ENCODE measurements around the gene LRRC74A.

LRRC74A gene

DNA sequence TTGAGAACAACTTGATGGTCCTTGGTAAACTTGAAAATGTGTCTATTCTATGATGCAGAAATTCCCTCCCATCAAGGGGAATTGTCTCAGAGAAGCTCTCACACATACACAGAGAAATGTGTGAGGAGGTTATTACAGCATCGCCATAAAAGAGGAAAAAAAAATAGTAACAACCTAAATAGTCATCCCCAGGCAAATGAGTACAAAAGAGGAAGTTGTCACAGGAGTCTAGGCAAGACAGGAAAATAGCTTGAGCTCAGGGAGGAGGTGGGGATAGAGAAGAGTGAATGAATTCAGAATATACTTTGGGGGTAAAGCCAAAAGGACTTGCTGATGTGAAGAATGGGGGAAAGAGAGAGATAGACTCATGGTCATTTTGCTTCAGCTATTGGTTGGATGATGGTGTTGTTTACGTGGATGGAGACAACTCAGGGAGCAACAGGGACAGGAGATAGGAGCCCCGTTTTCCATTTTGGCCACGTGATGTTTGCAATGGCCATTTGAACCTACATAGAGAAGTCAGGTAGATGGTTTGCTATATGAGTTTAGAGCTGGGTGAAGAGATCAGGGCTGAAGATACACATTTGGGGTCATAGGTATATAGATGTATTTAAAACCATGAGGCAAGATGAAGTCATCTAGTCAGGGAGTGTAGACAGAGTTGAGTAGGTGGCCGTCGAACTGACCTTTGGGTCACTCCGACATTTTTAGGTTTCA is 20.3 kb downstream of the LRRC74A start:
- H3K4me2 ChIP-seq (ENCODE audit: low read length), result no peak overlapping the region
- H3K9me3 ChIP-seq (ENCODE audit: insufficient read depth, low read length), result no peaks in the 10 kb centered on the region
- no peaks in the 10 kb centered on the region for H3K36me3 ChIP-seq (replicated peaks; ENCODE audit: low read depth, low read length)
- no peaks in the 10 kb centered on the region for H4K20me1 ChIP-seq (ENCODE audit: insufficient read depth, low read length)
- H3K9ac ChIP-seq (ENCODE audit: low read length), result no peak overlapping the region
- H3K27me3 ChIP-seq (ENCODE audit: low read depth, low read length), result peaks cover 6% of the 10 kb centered on the region
- H3K4me1 ChIP-seq (ENCODE audit: low read length), result peaks cover 4% of the 10 kb centered on the region; the same call in 1 of the 2 replicates
- H3K4me3 ChIP-seq (ENCODE audit: low read length), result no peak overlapping the region
- H2AFZ ChIP-seq (ENCODE audit: low read depth, low read length), result no peak overlapping the region
- TF ChIP-seq EZH2phosphoT487 (IDR thresholded peaks at IDR 0.05; ENCODE audit: low read depth), result no peak
- TF ChIP-seq, protein P1, sequence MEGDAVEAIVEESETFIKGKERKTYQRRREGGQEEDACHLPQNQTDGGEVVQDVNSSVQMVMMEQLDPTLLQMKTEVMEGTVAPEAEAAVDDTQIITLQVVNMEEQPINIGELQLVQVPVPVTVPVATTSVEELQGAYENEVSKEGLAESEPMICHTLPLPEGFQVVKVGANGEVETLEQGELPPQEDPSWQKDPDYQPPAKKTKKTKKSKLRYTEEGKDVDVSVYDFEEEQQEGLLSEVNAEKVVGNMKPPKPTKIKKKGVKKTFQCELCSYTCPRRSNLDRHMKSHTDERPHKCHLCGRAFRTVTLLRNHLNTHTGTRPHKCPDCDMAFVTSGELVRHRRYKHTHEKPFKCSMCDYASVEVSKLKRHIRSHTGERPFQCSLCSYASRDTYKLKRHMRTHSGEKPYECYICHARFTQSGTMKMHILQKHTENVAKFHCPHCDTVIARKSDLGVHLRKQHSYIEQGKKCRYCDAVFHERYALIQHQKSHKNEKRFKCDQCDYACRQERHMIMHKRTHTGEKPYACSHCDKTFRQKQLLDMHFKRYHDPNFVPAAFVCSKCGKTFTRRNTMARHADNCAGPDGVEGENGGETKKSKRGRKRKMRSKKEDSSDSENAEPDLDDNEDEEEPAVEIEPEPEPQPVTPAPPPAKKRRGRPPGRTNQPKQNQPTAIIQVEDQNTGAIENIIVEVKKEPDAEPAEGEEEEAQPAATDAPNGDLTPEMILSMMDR (IDR thresholded peaks at IDR 0.05; ENCODE audit: low read depth, low read length), result no peak
- no peaks in the 10 kb centered on the region for H3K79me2 ChIP-seq (ENCODE audit: low read length)
- no peak overlapping the region for H3K27ac ChIP-seq (ENCODE audit: low read length)

DNA sequence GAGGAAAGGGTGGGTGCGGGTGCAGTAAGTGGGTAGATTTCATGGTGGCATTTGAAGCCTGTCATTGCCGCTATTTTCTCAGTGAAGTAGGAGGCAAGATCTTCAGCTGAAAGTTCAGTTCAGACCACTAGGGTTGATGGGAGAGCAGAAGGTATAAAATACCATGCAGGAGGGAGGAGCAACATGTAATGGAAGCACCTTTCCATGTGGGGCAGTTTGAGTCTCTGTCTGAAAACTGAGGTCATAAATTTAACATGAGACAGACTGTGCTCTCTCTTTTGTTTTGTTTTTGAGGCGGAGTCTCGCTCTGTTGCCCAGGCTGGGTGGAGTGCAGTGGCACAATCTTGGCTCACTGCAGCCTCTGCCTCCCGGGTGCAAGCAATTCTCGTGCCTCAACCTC is 22.7 kb downstream of the LRRC74A start:
- Histone ChIP-seq H3K36me3 (replicated peaks; ENCODE audit: low read depth, low read length) (no peaks in the 10 kb centered on the region), H3K79me2 (ENCODE audit: low read length) (no peaks in the 10 kb centered on the region), H3K9me3 (ENCODE audit: insufficient read depth, low read length) (no peaks in the 10 kb centered on the region), H3K27me3 (ENCODE audit: low read depth, low read length) (peaks cover 3% of the 10 kb centered on the region; the same call in 1 of the 2 replicates), H4K20me1 (ENCODE audit: insufficient read depth, low read length) (no peaks in the 10 kb centered on the region), H3K4me2 (ENCODE audit: low read length) (no peak overlapping the region), H3K9ac (ENCODE audit: low read length) (no peak overlapping the region), H3K4me1 (ENCODE audit: low read length) (peaks cover 4% of the 10 kb centered on the region; the same call in 1 of the 2 replicates), H2AFZ (ENCODE audit: low read depth, low read length) (no peak overlapping the region), H3K27ac (ENCODE audit: low read length) (no peak overlapping the region), H3K4me3 (ENCODE audit: low read length) (no peak overlapping the region)
- TF ChIP-seq, protein P1 (IDR thresholded peaks at IDR 0.05; ENCODE audit: low read depth, low read length), result no peak
- no peak for TF ChIP-seq EZH2phosphoT487 (IDR thresholded peaks at IDR 0.05; ENCODE audit: low read depth)

DNA sequence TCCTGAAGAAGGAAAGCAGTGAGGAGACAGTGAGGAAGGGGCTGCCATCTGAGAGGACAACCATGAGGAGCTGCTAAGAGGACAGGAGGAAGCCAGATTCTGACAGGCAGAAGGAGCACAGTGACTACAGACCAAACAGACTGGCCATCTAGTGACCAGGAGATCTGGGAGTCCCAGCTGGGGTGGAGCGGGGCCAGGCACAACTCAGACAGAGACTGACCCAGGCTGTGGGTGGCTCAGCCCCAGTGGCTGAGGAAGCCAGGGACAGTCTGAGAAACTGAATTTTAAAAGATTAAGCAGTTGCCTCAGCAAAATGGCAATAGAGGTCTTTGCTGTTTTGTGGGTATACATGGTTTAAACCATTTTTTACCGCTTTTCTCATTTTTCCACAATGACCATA is 28.9 kb downstream of the LRRC74A start:
- Histone ChIP-seq H3K27me3 (ENCODE audit: low read depth, low read length) (peaks cover 35% of the 10 kb centered on the region), H3K9ac (ENCODE audit: low read length) (no peak overlapping the region), H3K4me1 (ENCODE audit: low read length) (no peaks in the 10 kb centered on the region), H2AFZ (ENCODE audit: low read depth, low read length) (no peak overlapping the region), H3K4me2 (ENCODE audit: low read length) (no peak overlapping the region), H3K27ac (ENCODE audit: low read length) (no peak overlapping the region), H3K36me3 (replicated peaks; ENCODE audit: low read depth, low read length) (no peaks in the 10 kb centered on the region), H3K9me3 (ENCODE audit: insufficient read depth, low read length) (no peaks in the 10 kb centered on the region), H4K20me1 (ENCODE audit: insufficient read depth, low read length) (no peaks in the 10 kb centered on the region), H3K79me2 (ENCODE audit: low read length) (no peaks in the 10 kb centered on the region), H3K4me3 (ENCODE audit: low read length) (no peak overlapping the region)
- TF ChIP-seq, protein P1 (IDR thresholded peaks at IDR 0.05; ENCODE audit: low read depth, low read length), result no peak
- no peak for TF ChIP-seq EZH2phosphoT487 (IDR thresholded peaks at IDR 0.05; ENCODE audit: low read depth)

DNA sequence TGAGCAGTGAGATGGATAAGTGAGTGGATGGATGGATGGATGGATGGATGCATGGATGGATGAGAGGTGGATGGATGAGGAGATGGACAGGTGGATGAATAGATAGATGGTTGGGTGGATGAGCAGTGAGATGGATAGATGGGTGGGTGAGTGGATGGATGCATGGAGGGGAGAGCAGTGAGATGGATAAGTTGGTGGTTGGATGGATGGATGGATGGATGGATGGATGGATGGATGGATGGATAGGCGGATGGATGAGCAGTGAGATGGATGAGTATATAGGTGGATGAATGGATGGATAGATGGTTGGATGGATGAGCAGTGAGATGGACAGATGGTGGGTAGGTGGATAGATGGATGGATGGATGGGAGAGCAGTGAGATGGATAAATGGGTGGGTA is 30.6 kb downstream of the LRRC74A start:
- Histone ChIP-seq H3K27ac (ENCODE audit: low read length) (no peak overlapping the region), H3K4me1 (ENCODE audit: low read length) (no peaks in the 10 kb centered on the region), H3K9ac (ENCODE audit: low read length) (no peak overlapping the region), H3K27me3 (ENCODE audit: low read depth, low read length) (peaks cover 50% of the 10 kb centered on the region), H3K4me2 (ENCODE audit: low read length) (no peak overlapping the region), H4K20me1 (ENCODE audit: insufficient read depth, low read length) (no peaks in the 10 kb centered on the region), H3K79me2 (ENCODE audit: low read length) (no peaks in the 10 kb centered on the region), H3K4me3 (ENCODE audit: low read length) (no peak overlapping the region), H2AFZ (ENCODE audit: low read depth, low read length) (no peak overlapping the region), H3K9me3 (ENCODE audit: insufficient read depth, low read length) (no peaks in the 10 kb centered on the region), H3K36me3 (replicated peaks; ENCODE audit: low read depth, low read length) (no peaks in the 10 kb centered on the region)
- no peak for TF ChIP-seq EZH2phosphoT487 (IDR thresholded peaks at IDR 0.05; ENCODE audit: low read depth)
- TF ChIP-seq, protein P1 (IDR thresholded peaks at IDR 0.05; ENCODE audit: low read depth, low read length), result no peak

All from OCI-LY3 (cell line).